ENCODE measurements around the gene IGF2BP2.
"Not testable (repeated sequence)": the region's sequence is repeated elsewhere in the genome, so short reads cannot be mapped to it uniquely, and the experiment has no call there.

The IGF2BP2 gene

GRCh38 chr3:185843635-185844034 lies 18.8 kb upstream of the IGF2BP2 start:
- TF ChIP-seq SPI1 (IDR thresholded peaks at IDR 0.05; ENCODE audit: borderline replicate concordance, low read depth) = no peak
- TF ChIP-seq, protein P1, sequence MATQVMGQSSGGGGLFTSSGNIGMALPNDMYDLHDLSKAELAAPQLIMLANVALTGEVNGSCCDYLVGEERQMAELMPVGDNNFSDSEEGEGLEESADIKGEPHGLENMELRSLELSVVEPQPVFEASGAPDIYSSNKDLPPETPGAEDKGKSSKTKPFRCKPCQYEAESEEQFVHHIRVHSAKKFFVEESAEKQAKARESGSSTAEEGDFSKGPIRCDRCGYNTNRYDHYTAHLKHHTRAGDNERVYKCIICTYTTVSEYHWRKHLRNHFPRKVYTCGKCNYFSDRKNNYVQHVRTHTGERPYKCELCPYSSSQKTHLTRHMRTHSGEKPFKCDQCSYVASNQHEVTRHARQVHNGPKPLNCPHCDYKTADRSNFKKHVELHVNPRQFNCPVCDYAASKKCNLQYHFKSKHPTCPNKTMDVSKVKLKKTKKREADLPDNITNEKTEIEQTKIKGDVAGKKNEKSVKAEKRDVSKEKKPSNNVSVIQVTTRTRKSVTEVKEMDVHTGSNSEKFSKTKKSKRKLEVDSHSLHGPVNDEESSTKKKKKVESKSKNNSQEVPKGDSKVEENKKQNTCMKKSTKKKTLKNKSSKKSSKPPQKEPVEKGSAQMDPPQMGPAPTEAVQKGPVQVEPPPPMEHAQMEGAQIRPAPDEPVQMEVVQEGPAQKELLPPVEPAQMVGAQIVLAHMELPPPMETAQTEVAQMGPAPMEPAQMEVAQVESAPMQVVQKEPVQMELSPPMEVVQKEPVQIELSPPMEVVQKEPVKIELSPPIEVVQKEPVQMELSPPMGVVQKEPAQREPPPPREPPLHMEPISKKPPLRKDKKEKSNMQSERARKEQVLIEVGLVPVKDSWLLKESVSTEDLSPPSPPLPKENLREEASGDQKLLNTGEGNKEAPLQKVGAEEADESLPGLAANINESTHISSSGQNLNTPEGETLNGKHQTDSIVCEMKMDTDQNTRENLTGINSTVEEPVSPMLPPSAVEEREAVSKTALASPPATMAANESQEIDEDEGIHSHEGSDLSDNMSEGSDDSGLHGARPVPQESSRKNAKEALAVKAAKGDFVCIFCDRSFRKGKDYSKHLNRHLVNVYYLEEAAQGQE (IDR thresholded peaks at IDR 0.05; ENCODE audit: insufficient replicate concordance, low read depth) = no peak
- TF ChIP-seq, protein P2, sequence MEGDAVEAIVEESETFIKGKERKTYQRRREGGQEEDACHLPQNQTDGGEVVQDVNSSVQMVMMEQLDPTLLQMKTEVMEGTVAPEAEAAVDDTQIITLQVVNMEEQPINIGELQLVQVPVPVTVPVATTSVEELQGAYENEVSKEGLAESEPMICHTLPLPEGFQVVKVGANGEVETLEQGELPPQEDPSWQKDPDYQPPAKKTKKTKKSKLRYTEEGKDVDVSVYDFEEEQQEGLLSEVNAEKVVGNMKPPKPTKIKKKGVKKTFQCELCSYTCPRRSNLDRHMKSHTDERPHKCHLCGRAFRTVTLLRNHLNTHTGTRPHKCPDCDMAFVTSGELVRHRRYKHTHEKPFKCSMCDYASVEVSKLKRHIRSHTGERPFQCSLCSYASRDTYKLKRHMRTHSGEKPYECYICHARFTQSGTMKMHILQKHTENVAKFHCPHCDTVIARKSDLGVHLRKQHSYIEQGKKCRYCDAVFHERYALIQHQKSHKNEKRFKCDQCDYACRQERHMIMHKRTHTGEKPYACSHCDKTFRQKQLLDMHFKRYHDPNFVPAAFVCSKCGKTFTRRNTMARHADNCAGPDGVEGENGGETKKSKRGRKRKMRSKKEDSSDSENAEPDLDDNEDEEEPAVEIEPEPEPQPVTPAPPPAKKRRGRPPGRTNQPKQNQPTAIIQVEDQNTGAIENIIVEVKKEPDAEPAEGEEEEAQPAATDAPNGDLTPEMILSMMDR (IDR thresholded peaks at IDR 0.05; ENCODE audit: insufficient read depth, low read length) = no peak
- TF ChIP-seq GABPA (IDR thresholded peaks at IDR 0.05; ENCODE audit: low read depth) = no peak
- no peak for TF ChIP-seq POLR2AphosphoS5 (IDR thresholded peaks at IDR 0.05; ENCODE audit: low read depth)
- no peak overlapping the region for H3K4me3 ChIP-seq (replicated peaks; ENCODE audit: insufficient read depth, low read length)
- DNase-seq (ENCODE audit: low read depth in 1 of 2, low spot score in 1 of 2) = no peak
- no peak overlapping the region for H3K27ac ChIP-seq (replicated peaks)
- no peaks in the 10 kb centered on the region for H3K27me3 ChIP-seq (ENCODE audit: insufficient read depth, poor library complexity, severe bottlenecking)

- no peak for DNase-seq (ENCODE audit: low read depth in 1 of 2, low spot score in 1 of 2)
- H3K27me3 ChIP-seq (ENCODE audit: insufficient read depth, poor library complexity, severe bottlenecking) = no peaks in the 10 kb centered on the region
- no peak overlapping the region for H3K27ac ChIP-seq (replicated peaks)
- TF ChIP-seq, protein P1 (IDR thresholded peaks at IDR 0.05; ENCODE audit: insufficient replicate concordance, low read depth) = no peak
- TF ChIP-seq, protein P2 (IDR thresholded peaks at IDR 0.05; ENCODE audit: insufficient read depth, low read length) = no peak
- TF ChIP-seq GABPA (IDR thresholded peaks at IDR 0.05; ENCODE audit: low read depth) (no peak), SPI1 (IDR thresholded peaks at IDR 0.05; ENCODE audit: borderline replicate concordance, low read depth) (no peak), POLR2AphosphoS5 (IDR thresholded peaks at IDR 0.05; ENCODE audit: low read depth) (no peak)
- no peak overlapping the region for H3K4me3 ChIP-seq (replicated peaks; ENCODE audit: insufficient read depth, low read length)
Observed at GRCh38 chr3:185843126-185843525, 18.3 kb upstream of the IGF2BP2 start.

DNA sequence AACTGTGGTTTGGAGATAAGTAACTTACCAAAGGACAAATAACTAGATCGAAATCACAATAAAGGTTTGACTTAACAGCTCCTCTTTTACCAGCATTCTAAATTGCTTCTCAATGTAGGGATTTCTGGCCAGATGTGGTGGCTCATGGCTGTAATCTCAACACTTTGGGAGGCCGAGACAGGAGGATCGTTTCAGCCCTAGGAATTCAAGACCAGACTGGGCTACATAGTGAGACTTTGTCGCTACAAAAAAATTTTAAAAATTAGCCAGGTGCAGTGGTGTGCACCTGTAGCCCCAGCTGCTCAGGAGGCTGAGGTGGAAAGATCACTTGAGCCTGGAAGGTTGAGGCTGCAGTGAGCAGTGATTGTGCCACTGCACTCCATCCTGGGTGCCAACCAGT lies 17.4 kb upstream of the IGF2BP2 start:
- Histone ChIP-seq H3K4me3 (replicated peaks; ENCODE audit: insufficient read depth, low read length) (no peak overlapping the region), H3K27ac (replicated peaks) (no peak overlapping the region), H3K27me3 (ENCODE audit: insufficient read depth, poor library complexity, severe bottlenecking) (no peaks in the 10 kb centered on the region)
- no peak for DNase-seq (ENCODE audit: low read depth in 1 of 2, low spot score in 1 of 2)
- TF ChIP-seq, protein P1 (IDR thresholded peaks at IDR 0.05; ENCODE audit: insufficient replicate concordance, low read depth) = no peak
- TF ChIP-seq POLR2AphosphoS5 (IDR thresholded peaks at IDR 0.05; ENCODE audit: low read depth) (no peak), SPI1 (IDR thresholded peaks at IDR 0.05; ENCODE audit: borderline replicate concordance, low read depth) (no peak), GABPA (IDR thresholded peaks at IDR 0.05; ENCODE audit: low read depth) (no peak)
- TF ChIP-seq, protein P2 (IDR thresholded peaks at IDR 0.05; ENCODE audit: insufficient read depth, low read length) = no peak

DNA sequence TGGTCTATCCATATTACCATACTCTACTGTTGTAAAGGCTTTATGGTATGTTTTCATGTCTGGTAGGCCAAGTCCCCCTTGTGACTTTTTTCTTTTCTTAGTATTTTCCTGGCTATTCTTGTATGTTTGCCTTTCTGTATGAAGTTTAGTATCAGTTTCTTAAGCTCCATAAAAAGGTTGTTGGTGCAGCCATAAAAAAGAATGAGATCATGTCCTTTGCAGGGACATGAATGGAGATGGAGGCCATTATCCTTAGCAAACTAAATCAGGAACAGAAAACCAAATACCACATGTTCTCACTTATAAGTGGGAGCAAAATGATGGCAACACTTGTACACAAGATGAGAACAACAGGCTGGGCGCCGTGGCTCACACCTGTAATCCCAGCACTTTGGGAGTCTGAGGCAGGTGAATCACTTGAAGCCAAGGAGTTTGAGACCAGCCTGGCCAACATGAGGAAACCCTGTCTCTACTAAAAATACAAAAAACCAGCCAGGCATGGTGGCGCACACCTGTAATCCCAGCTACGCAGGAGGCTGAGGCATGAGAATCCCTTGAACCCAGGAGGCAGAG lies 13.7 kb upstream of the IGF2BP2 start:
- DNase-seq (ENCODE audit: low read depth in 1 of 2, low spot score in 1 of 2); H3K27me3 ChIP-seq (ENCODE audit: insufficient read depth, poor library complexity, severe bottlenecking); H3K4me3 ChIP-seq (replicated peaks; ENCODE audit: insufficient read depth, low read length): not testable (repeated sequence)

More for the DNA sequence above, 13.7 kb upstream of the IGF2BP2 start:
- not testable (repeated sequence) for H3K27ac ChIP-seq (replicated peaks)

Data from HL-60 (cell line).